SK-N-SH treated with all-trans-retinoic acid at 6 μM for 48 hours (cell line): ENCODE results near the gene ZFYVE19.

Experiments
- ATAC-seq: fragments of 200-7000 bp; cut with Tn5 transposase; 3 replicates; pipeline ENCODE4 v1.9.1; 2020; ENCODE audit warnings: mild to moderate bottlenecking, moderate library complexity
- ARNTL ChIP-seq: fragments of 450-650 bp; formaldehyde crosslinking; IDR thresholded peaks from 2 replicates; pipeline ENCODE4 v1.5.0; 2020; ENCODE audit warnings: low read depth, mild to moderate bottlenecking, moderate library complexity, borderline replicate concordance
- CSDC2 ChIP-seq: fragments of 250-450 bp; sonication (Bioruptor Pico); IDR thresholded peaks from 2 replicates; pipeline ENCODE4 v1.5.0; 2020; ENCODE audit warnings: mild to moderate bottlenecking, moderate library complexity
- ESRRG ChIP-seq: fragments of 250-450 bp; sonication (Bioruptor Pico); IDR thresholded peaks from 2 replicates; pipeline ENCODE4 v1.6.1; 2021; ENCODE audit warnings: mild to moderate bottlenecking
- GLIS3 ChIP-seq: fragments of 250-450 bp; sonication (Bioruptor Pico); IDR thresholded peaks from 2 replicates; pipeline ENCODE4 v1.5.0; 2020; ENCODE audit warnings: mild to moderate bottlenecking, moderate library complexity
- ISL1 ChIP-seq: fragments of 250-450 bp; sonication (Bioruptor Pico); IDR thresholded peaks from 2 replicates; pipeline ENCODE4 v2.1.2; 2022; ENCODE audit warnings: mild to moderate bottlenecking, moderate library complexity
- OSR1 ChIP-seq: fragments of 250-450 bp; sonication (Bioruptor Pico); IDR thresholded peaks from 2 replicates; pipeline ENCODE4 v1.8.0; 2022; ENCODE audit warnings: moderate library complexity, mild to moderate bottlenecking, inconsistent platforms
- POU6F1 ChIP-seq: fragments of 250-450 bp; sonication (Bioruptor Pico); IDR thresholded peaks from 2 replicates; pipeline ENCODE4 v1.8.0; 2021; ENCODE audit warnings: low read depth, mild to moderate bottlenecking, moderate library complexity, borderline replicate concordance
- PPARA ChIP-seq: fragments of 250-450 bp; sonication (Bioruptor Pico); IDR thresholded peaks from 2 replicates; pipeline ENCODE4 v1.5.0; 2020; ENCODE audit warnings: mild to moderate bottlenecking, borderline replicate concordance
- RARB ChIP-seq: fragments of 250-450 bp; sonication (Bioruptor Pico); IDR thresholded peaks from 2 replicates; pipeline ENCODE4 v1.8.0; 2021; ENCODE audit warnings: mild to moderate bottlenecking, moderate library complexity
- TOX ChIP-seq: fragments of 250-450 bp; sonication (Bioruptor Pico); IDR thresholded peaks from 2 replicates; pipeline ENCODE4 v1.8.0; 2021; ENCODE audit warnings: mild to moderate bottlenecking, moderate library complexity, borderline replicate concordance
- ZC3H10 ChIP-seq: fragments of 250-450 bp; sonication (Bioruptor Pico); IDR thresholded peaks from 2 replicates; pipeline ENCODE4 v1.5.1; 2021; ENCODE audit warnings: mild to moderate bottlenecking, moderate library complexity
- ZFP3 ChIP-seq: fragments of 250-450 bp; sonication (Bioruptor Pico); IDR thresholded peaks from 2 replicates; pipeline ENCODE4 v1.5.0; 2020; ENCODE audit warnings: mild to moderate bottlenecking, moderate library complexity
- ZNF565 ChIP-seq: fragments of 450-650 bp; formaldehyde crosslinking; conservative IDR thresholded peaks from 2 replicates; pipeline ENCODE4 v1.5.0; 2020; ENCODE audit warnings: low read depth, mild to moderate bottlenecking, moderate library complexity
- ZNF70 ChIP-seq: fragments of 450-650 bp; formaldehyde crosslinking; IDR thresholded peaks from 2 replicates; pipeline ENCODE4 v1.5.0; 2020; ENCODE audit warnings: mild to moderate bottlenecking, moderate library complexity
- ZNF8 ChIP-seq: fragments of 450-650 bp; formaldehyde crosslinking; IDR thresholded peaks from 2 replicates; pipeline ENCODE4 v1.5.0; 2020; ENCODE audit warnings: mild to moderate bottlenecking, moderate library complexity
- TF ChIP-seq, protein P1 (sequence below): fragments of 250-450 bp; sonication (Bioruptor Pico); IDR thresholded peaks from 2 replicates; pipeline ENCODE4 v1.8.0; 2020; ENCODE audit warnings: mild to moderate bottlenecking, moderate library complexity, borderline replicate concordance
- TF ChIP-seq, protein P2 (sequence below): fragments of 250-450 bp; sonication (Bioruptor Pico); IDR thresholded peaks from 2 replicates; pipeline ENCODE4 v1.5.1; 2020; ENCODE audit warnings: low read depth, mild to moderate bottlenecking, moderate library complexity

ZFYVE19 gene

GRCh38 chr15:40762919-40763800 is 43.7 kb upstream of the ZFYVE19 start (continued):
- no peak for TF ChIP-seq CSDC2 (CRISPR knock-in tag)
- no peak for TF ChIP-seq RARB (CRISPR knock-in tag)
- no peak for TF ChIP-seq GLIS3 (CRISPR knock-in tag)
- TF ChIP-seq OSR1 (CRISPR knock-in tag): no peak
- no peak for TF ChIP-seq ISL1 (CRISPR knock-in tag)
- TF ChIP-seq, protein P1, sequence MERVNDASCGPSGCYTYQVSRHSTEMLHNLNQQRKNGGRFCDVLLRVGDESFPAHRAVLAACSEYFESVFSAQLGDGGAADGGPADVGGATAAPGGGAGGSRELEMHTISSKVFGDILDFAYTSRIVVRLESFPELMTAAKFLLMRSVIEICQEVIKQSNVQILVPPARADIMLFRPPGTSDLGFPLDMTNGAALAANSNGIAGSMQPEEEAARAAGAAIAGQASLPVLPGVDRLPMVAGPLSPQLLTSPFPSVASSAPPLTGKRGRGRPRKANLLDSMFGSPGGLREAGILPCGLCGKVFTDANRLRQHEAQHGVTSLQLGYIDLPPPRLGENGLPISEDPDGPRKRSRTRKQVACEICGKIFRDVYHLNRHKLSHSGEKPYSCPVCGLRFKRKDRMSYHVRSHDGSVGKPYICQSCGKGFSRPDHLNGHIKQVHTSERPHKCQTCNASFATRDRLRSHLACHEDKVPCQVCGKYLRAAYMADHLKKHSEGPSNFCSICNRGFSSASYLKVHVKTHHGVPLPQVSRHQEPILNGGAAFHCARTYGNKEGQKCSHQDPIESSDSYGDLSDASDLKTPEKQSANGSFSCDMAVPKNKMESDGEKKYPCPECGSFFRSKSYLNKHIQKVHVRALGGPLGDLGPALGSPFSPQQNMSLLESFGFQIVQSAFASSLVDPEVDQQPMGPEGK (CRISPR knock-in tag): no peak

- ATAC-seq: peak; percentile 2; the same call in 1 of the 3 replicates
- TF ChIP-seq ARNTL (CRISPR knock-in tag) (no peak), CSDC2 (CRISPR knock-in tag) (no peak), ZNF565 (CRISPR knock-in tag) (no peak), ESRRG (CRISPR knock-in tag) (no peak), TOX (no peak), RARB (CRISPR knock-in tag) (no peak), ZFP3 (CRISPR knock-in tag) (no peak), ZC3H10 (CRISPR knock-in tag) (no peak), POU6F1 (CRISPR knock-in tag) (no peak)
- TF ChIP-seq, protein P1 (CRISPR knock-in tag): no peak
Observed at GRCh38 chr15:40763801-40764628, 42.9 kb upstream of the ZFYVE19 start, which contains the start of gene GCHFR. TSS of gene GCHFR (plus strand) at chr15:40764068. CDS start at chr15:40764181, 113 bp downstream.

GRCh38 chr15:40764629-40765103 is 42.2 kb upstream of the ZFYVE19 start:
- no peak for TF ChIP-seq GLIS3 (CRISPR knock-in tag)
- TF ChIP-seq PPARA (CRISPR knock-in tag): no peak
- TF ChIP-seq OSR1 (CRISPR knock-in tag): no peak
- TF ChIP-seq ZNF8 (CRISPR knock-in tag): no peak
- TF ChIP-seq POU6F1 (CRISPR knock-in tag): no peak
- no peak for TF ChIP-seq ZNF70 (CRISPR knock-in tag)
- TF ChIP-seq ARNTL (CRISPR knock-in tag): no peak
- TF ChIP-seq ZFP3 (CRISPR knock-in tag): no peak
- TF ChIP-seq, protein P2, sequence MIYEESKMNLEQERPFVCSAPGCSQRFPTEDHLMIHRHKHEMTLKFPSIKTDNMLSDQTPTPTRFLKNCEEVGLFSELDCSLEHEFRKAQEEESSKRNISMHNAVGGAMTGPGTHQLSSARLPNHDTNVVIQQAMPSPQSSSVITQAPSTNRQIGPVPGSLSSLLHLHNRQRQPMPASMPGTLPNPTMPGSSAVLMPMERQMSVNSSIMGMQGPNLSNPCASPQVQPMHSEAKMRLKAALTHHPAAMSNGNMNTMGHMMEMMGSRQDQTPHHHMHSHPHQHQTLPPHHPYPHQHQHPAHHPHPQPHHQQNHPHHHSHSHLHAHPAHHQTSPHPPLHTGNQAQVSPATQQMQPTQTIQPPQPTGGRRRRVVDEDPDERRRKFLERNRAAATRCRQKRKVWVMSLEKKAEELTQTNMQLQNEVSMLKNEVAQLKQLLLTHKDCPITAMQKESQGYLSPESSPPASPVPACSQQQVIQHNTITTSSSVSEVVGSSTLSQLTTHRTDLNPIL (CRISPR knock-in tag): no peak
- no peak for TF ChIP-seq RARB (CRISPR knock-in tag)
- no peak for TF ChIP-seq ZC3H10 (CRISPR knock-in tag)
- TF ChIP-seq, all 23 proteins: peak for 0
- no peak for ATAC-seq
